Stomach (tissue), 9 donors: ENCODE measurements around the gene FRZB. TPM values are rescaled to one million over a fixed set of nuclear protein-coding genes. Genes with fewer than 3 reads are reported as not detected.

Source experiments
- DNase-seq, 2 donors: peaks; one replicate each; pipeline versions ENCODE4 v3.0.0 to v3.0.0-alpha.2; 2013 to 2019
- H3K27ac ChIP-seq, 5 donors: fragments of 200-600 bp in 4 of 5; sonication (generic) in 4 of 5; one replicate each; pipeline ENCODE4 v1.5.1; 2013 to 2019; ENCODE audit warnings: mild to moderate bottlenecking in 1 of 5, moderate library complexity in 1 of 5
- H3K27me3 ChIP-seq, 3 donors: fragments of 200-600 bp; sonication (generic); one replicate each; pipeline ENCODE4 v1.5.1; 2017 to 2019; ENCODE audit warnings: mixed run types in 1 of 3
- H3K36me3 ChIP-seq, 4 donors: fragments of 200-600 bp; sonication (generic); 1 replicate in 3 of 4; 2 replicates in 1 of 4; pipeline ENCODE4 v1.5.1; 2016 to 2019
- H3K4me1 ChIP-seq, 4 donors: fragments of 200-600 bp; sonication (generic); one replicate each; pipeline ENCODE4 v1.5.1; 2016 to 2019
- H3K4me3 ChIP-seq, 4 donors: fragments of 200-600 bp; sonication (generic) in 3 of 4; one replicate each; pipeline ENCODE4 v1.5.1; 2016 to 2019; ENCODE audit warnings: mild to moderate bottlenecking in 1 of 4
- H3K9me3 ChIP-seq, 4 donors: fragments of 200-600 bp; sonication (generic); one replicate each; pipeline ENCODE4 v1.5.1; 2016 to 2019
- EP300 ChIP-seq: sonication (generic); formaldehyde crosslinking; IDR thresholded peaks from one replicate; pipeline ENCODE4 v1.6.1; 2017; ENCODE audit warnings: antibody characterized with exemption
- POLR2A ChIP-seq, 4 donors: fragments of 450-650 bp; IDR thresholded peaks; one replicate each; pipeline ENCODE4 v1.6.1; 2016; ENCODE audit warnings: antibody characterized with exemption in 4 of 4, control low read depth in 2 of 4, mild to moderate bottlenecking in 1 of 4, moderate library complexity in 1 of 4
- POLR2AphosphoS5 ChIP-seq, 3 donors: sonication (generic); formaldehyde crosslinking; IDR thresholded peaks; one replicate each; pipeline ENCODE4 v1.6.1; 2016; ENCODE audit warnings: antibody characterized with exemption in 3 of 3
- WGBS, 5 donors: extraction: QIAGEN DNeasy Blood & Tissue Kit in 3 of 5; methylation state at CpG; one replicate each; pipeline versions ENCODE4 v1.1.5 to v1.1.7; 2013 to 2018; 5-methylcytosine and 5-hydroxymethylcytosine counted together
- intact Hi-C: fragments of 100-400 bp; cut with DNase I; formaldehyde crosslinking; loops from one replicate; pipeline ENCODE4 v1.15.1; 2023; ENCODE audit warnings: low total_unique reads
- polyA plus RNA-seq, 3 donors: library from polyadenylated mRNA; stranded (reverse); fragments of 200-250 nt; gene quantifications; one replicate each; pipeline ENCODE4 v1.2.3, GENCODE V29; 2013
- total RNA-seq, 5 donors: library from RNA; depleted of rRNA; stranded (reverse); fragments of >200 nt; gene quantifications; one replicate each; pipeline versions ENCODE4 v1.1.0 to v1.2.3, GENCODE V29; 2014 to 2016
- TF ChIP-seq, protein P1 (sequence below), 7 experiments: fragments of 450-650 bp in 4 of 7; fragments of 200-600 bp in 3 of 7; sonication (generic) in 3 of 7; IDR thresholded peaks; one replicate each; pipeline ENCODE4 v1.5.1; 2016 to 2019; ENCODE audit warnings: antibody characterized with exemption in 7 of 7, control low read depth in 2 of 7, mild to moderate bottlenecking in 1 of 7
- donor health status: healthy with polysubstance abuse.
- donor health status: Bipolar disorder and iron deficiency.
- donor health status: healthy.

The FRZB gene
- total and polyA plus RNA-seq, 8 donors: 0.76 to 85.3 (median 6.2) TPM

DNA sequence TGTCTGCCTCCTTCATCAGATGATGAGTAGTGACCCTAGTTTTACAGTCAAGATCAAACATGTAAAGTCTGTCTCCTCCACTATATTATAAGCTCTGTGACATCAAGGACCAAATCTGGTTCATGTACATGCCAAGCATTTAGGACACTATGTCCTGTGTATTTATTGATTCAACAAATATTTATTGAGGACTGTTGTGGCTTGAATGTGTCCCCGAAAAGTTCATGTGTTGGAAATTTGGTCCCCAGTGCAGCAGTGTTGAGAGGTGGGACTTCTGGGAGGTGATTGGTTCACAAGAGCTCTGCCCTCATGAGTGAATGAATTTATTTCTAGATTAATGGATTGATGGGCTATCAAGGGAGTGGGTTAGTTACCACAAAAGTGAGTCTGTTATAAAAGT lies 46.6 kb upstream of the FRZB start:
- no peaks in the 10 kb centered on the region for H3K9me3 ChIP-seq
- intact Hi-C loops: no loop called here
- H3K27me3 ChIP-seq: no peaks in the 10 kb centered on the region
- H3K27ac ChIP-seq: no peak overlapping the region
- DNase-seq: no peak
- 81 to 95% (median 85%) methylated on average over 1 of the region's 1 CpG for WGBS, 5 donors
- H3K4me1 ChIP-seq: peaks cover 0 to 15% (median 6%) of the 10 kb centered on the region in 4 donors
- H3K36me3 ChIP-seq: peaks cover 0 to 68% (median 58%) of the 10 kb centered on the region in 4 donors
- TF ChIP-seq, protein P1, sequence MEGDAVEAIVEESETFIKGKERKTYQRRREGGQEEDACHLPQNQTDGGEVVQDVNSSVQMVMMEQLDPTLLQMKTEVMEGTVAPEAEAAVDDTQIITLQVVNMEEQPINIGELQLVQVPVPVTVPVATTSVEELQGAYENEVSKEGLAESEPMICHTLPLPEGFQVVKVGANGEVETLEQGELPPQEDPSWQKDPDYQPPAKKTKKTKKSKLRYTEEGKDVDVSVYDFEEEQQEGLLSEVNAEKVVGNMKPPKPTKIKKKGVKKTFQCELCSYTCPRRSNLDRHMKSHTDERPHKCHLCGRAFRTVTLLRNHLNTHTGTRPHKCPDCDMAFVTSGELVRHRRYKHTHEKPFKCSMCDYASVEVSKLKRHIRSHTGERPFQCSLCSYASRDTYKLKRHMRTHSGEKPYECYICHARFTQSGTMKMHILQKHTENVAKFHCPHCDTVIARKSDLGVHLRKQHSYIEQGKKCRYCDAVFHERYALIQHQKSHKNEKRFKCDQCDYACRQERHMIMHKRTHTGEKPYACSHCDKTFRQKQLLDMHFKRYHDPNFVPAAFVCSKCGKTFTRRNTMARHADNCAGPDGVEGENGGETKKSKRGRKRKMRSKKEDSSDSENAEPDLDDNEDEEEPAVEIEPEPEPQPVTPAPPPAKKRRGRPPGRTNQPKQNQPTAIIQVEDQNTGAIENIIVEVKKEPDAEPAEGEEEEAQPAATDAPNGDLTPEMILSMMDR (IDR thresholded peaks at IDR 0.05): no peak
- no peak for TF ChIP-seq EP300
- TF ChIP-seq POLR2A (IDR thresholded peaks at IDR 0.05): no peak
- TF ChIP-seq POLR2AphosphoS5 (IDR thresholded peaks at IDR 0.05): no peak
- H3K4me3 ChIP-seq: no peak overlapping the region

DNA sequence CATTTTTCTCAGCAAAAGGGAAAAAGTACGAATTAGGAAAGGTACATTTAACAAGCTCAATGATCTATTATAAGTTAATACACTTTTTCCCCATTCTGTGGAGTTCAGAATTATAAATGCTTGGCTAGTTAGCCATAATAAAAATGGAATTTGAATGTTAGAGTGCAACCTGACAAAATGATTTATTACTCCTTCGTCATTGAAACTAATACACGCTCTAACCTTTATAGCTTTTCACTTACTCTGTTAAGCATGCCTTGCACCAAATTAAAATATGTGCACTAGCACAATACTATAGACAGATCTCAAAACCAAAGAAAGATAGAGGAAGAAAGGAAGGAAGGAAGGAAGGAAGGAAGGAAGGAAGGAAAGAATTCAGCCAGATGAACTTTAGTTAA lies 46.1 kb upstream of the FRZB start:
- intact Hi-C loops: no loop called here
- H3K27ac ChIP-seq: no peak overlapping the region
- 79 to 93% (median 89%) methylated on average over 3 of the region's 3 CpGs for WGBS, 5 donors

DNA sequence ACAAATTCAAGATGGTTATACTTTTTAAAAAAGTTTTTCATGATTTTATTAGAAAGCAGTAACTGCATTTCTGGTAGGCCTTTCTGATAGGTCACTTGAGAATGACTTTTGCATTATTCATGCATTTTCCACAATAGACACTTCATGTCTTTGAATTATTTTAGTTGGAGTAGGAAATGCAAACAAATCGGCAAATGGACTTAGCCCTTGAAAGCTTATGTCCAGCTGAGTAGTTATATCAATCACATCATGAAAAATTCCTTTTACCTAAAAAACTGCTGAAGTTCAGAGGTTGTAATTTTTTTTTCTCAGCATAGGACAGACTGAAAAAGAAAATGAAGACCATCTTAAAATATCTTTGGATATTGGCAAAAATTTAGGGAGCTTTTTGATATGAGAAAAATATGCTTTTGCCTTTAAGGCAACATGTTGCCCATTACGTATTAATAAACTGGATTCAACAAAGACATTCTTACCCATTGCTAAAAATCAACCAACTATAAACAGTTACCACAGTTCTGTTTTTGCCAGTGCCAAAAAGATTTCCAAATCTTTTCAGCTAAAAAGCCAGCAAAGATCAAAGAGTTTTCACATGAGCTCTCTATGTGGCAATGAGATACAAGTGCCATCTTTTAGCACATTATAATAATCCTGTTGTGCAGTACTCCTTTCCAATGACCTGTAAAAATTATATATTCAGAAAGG lies 45.5 kb upstream of the FRZB start:
- 70 to 83% (median 78%) methylated on average over 2 of the region's 2 CpGs for WGBS, 5 donors
- intact Hi-C loops: no loop called here
- Histone ChIP-seq H3K27me3 (no peaks in the 10 kb centered on the region), H3K9me3 (no peaks in the 10 kb centered on the region), H3K36me3 (peaks cover 0 to 64% (median 58%) of the 10 kb centered on the region in 4 donors), H3K27ac (no peak overlapping the region), H3K4me3 (no peak overlapping the region), H3K4me1 (peaks cover 0 to 15% (median 6%) of the 10 kb centered on the region in 4 donors)
- TF ChIP-seq POLR2A (IDR thresholded peaks at IDR 0.05) (no peak), POLR2AphosphoS5 (IDR thresholded peaks at IDR 0.05) (no peak)
- DNase-seq: no peak

More for the DNA sequence above, 46.1 kb upstream of the FRZB start:
- TF ChIP-seq, protein P1 (IDR thresholded peaks at IDR 0.05): no peak
- TF ChIP-seq POLR2A (IDR thresholded peaks at IDR 0.05) (no peak), POLR2AphosphoS5 (IDR thresholded peaks at IDR 0.05) (no peak), EP300 (no peak)
- Histone ChIP-seq H3K9me3 (no peaks in the 10 kb centered on the region), H3K36me3 (peaks cover 0 to 68% (median 58%) of the 10 kb centered on the region in 4 donors), H3K27me3 (no peaks in the 10 kb centered on the region), H3K4me3 (no peak overlapping the region), H3K4me1 (peaks cover 0 to 15% (median 6%) of the 10 kb centered on the region in 4 donors)
- no peak for DNase-seq

DNA sequence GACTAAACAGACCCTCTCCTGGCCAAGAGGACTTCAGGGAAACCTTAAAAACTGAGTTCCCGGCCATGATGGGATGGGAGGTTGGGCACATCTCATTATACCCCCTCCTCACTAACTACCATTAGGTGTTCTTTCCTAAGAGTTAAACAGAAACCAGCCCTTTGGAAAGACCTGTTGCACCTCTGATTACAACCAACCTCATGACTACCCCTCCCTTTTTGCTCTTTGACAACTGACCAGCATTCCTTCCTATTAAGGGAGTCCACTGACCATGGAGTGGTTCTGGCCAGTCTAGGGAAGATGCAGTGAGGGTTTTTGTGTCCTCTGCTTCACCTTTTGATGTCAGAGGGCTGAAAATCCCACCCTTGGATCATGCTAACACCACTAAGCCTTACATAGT lies 44.5 kb upstream of the FRZB start:
- WGBS, 5 donors: 88 to 100% (median 95%) methylated on average over 1 of the region's 1 CpG

More for the DNA sequence above, 44.5 kb upstream of the FRZB start:
- H3K9me3 ChIP-seq: no peaks in the 10 kb centered on the region
- H3K27ac ChIP-seq: no peak overlapping the region
- H3K27me3 ChIP-seq: no peaks in the 10 kb centered on the region
- DNase-seq: no peak
- H3K36me3 ChIP-seq: peaks cover 0 to 56% (median 51%) of the 10 kb centered on the region in 4 donors
- H3K4me1 ChIP-seq: peaks cover 0 to 11% (median 3%) of the 10 kb centered on the region in 4 donors
- no peak overlapping the region for H3K4me3 ChIP-seq
- TF ChIP-seq POLR2AphosphoS5 (IDR thresholded peaks at IDR 0.05) (no peak), POLR2A (IDR thresholded peaks at IDR 0.05) (no peak), EP300 (no peak)
- TF ChIP-seq, protein P1 (IDR thresholded peaks at IDR 0.05): no peak
- intact Hi-C loops: no loop called here
